HCT116 (cell line): Measurements from ENCODE around the gene TCP11. TPM values are rescaled to one million over a fixed set of nuclear protein-coding genes. Genes with fewer than 3 reads are reported as not detected.

ENCODE experiments used
- ATAC-seq: fragments of 200-7000 bp; cut with Tn5 transposase; 2 replicates; pipeline ENCODE4 v1.9.1; 2020; ENCODE audit warnings: mild to moderate bottlenecking, moderate library complexity
- BruUV-seq: library from RNA; stranded (reverse); fragments of 400-500 nt; replicated peaks from 2 replicates; lab custom pipeline; 2021; lab: Mats Ljungman, UMichigan
- CTCF ChIA-PET: fragments of 300-600 bp; sonication (Branson Sonifier 250); formaldehyde crosslinking; loops from one replicate; lab custom pipeline; 2021; ENCODE audit warnings: antibody characterized with exemption; lab: Charles Lee
- POLR2A ChIA-PET: fragments of 300-600, 350-600 bp; sonication (Branson Sonifier 250); formaldehyde crosslinking; loops from one replicate; lab custom pipeline; 2021; ENCODE audit warnings: antibody characterized with exemption; lab: Charles Lee
- RAD21 ChIA-PET, 2 experiments: fragments of 300-600 bp; sonication (Branson Sonifier 250); formaldehyde crosslinking; loops; one replicate each; lab custom pipeline; 2023; ENCODE audit warnings: low total read pairs in 2 of 2; ENCODE audit not compliant: uncharacterized antibody in 2 of 2, unreplicated experiment in 2 of 2, low non-redundant PET in 1 of 2; lab: Charles Lee
- DNase-seq: peaks from one replicate; pipeline ENCODE4 v3.0.0-alpha.2; 2010; ENCODE audit warnings: low read depth, low spot score
- H2AFZ ChIP-seq: fragments of 200-600 bp; shearing (Covaris generic), sonication (generic); 2 replicates; pipeline ENCODE4 v1.6.1; 2017; ENCODE audit warnings: low read depth, mixed run types, mixed read lengths, antibody characterized with exemption, low read length; ENCODE audit not compliant: poor library complexity, severe bottlenecking
- H3K27ac ChIP-seq: 2 replicates; pipeline ENCODE4 v1.5.1; 2012; ENCODE audit warnings: low read depth, low read length
- H3K27me3 ChIP-seq: fragments of 200-600 bp; sonication (generic); 2 replicates; pipeline ENCODE4 v1.6.1; 2016; ENCODE audit warnings: mixed run types, low read length, mixed read lengths; ENCODE audit not compliant: insufficient read depth
- H3K36me3 ChIP-seq, 2 experiments: fragments of 200-500 bp in 1 of 2; fragments of 200-600 bp in 1 of 2; sonication (Bioruptor generic) in 1 of 2; sonication (generic) in 1 of 2; 2 replicates each; pipeline versions ENCODE4 v1.5.1 to v1.6.1; 2014 to 2016; ENCODE audit warnings: low read length in 2 of 2, inconsistent platforms in 1 of 2, mixed read lengths in 1 of 2, mixed run types in 1 of 2; ENCODE audit not compliant: insufficient read depth in 2 of 2, control insufficient read depth in 1 of 2
- H3K4me1 ChIP-seq, 2 experiments: fragments of 200-600 bp in 1 of 2; sonication (generic) in 1 of 2; 2 replicates each; pipeline versions ENCODE4 v1.5.1 to v1.6.1; 2012 to 2017; ENCODE audit warnings: low read length in 2 of 2, inconsistent platforms in 1 of 2, mild to moderate bottlenecking in 1 of 2, mixed read lengths in 1 of 2, mixed run types in 1 of 2, moderate library complexity in 1 of 2; ENCODE audit not compliant: insufficient read depth in 2 of 2, control insufficient read depth in 1 of 2
- H3K4me2 ChIP-seq: fragments of 200-600 bp; sonication (generic); 2 replicates; pipeline ENCODE4 v1.6.1; 2017; ENCODE audit warnings: mixed run types, low read length, mixed read lengths
- H3K4me3 ChIP-seq, 2 experiments: fragments of 200-600 bp in 1 of 2; sonication (generic) in 1 of 2; replicated peaks in 1 of 2; 2 replicates each; pipeline ENCODE4 v1.5.1; 2011 to 2016; ENCODE audit warnings: low read length in 2 of 2, control low read depth in 1 of 2, low read depth in 1 of 2, mild to moderate bottlenecking in 1 of 2, mixed read lengths in 1 of 2, mixed run types in 1 of 2
- H3K79me2 ChIP-seq: fragments of 200-600 bp; sonication (generic); 2 replicates; pipeline ENCODE4 v1.6.1; 2017; ENCODE audit warnings: mild to moderate bottlenecking, mixed run types, low read length, moderate library complexity, mixed read lengths; ENCODE audit not compliant: insufficient read depth
- H3K9ac ChIP-seq: fragments of 200-600 bp; sonication (generic); 2 replicates; pipeline ENCODE4 v1.6.1; 2016; ENCODE audit warnings: low read length, mixed read lengths
- H3K9me2 ChIP-seq: fragments of 200-600 bp; sonication (generic), shearing (Covaris generic); 2 replicates; pipeline ENCODE4 v1.6.1; 2017; ENCODE audit warnings: mixed run types, mild to moderate bottlenecking, moderate library complexity; ENCODE audit not compliant: insufficient read depth
- H3K9me3 ChIP-seq, 2 experiments: fragments of 200-500 bp in 1 of 2; fragments of 200-600 bp in 1 of 2; sonication (Bioruptor generic) in 1 of 2; sonication (generic) in 1 of 2; 2 replicates each; pipeline ENCODE4 v1.6.1; 2014 to 2017; ENCODE audit warnings: low read length in 2 of 2, mixed read lengths in 2 of 2, inconsistent platforms in 1 of 2, low read depth in 1 of 2, mild to moderate bottlenecking in 1 of 2, mixed run types in 1 of 2, moderate library complexity in 1 of 2; ENCODE audit not compliant: control insufficient read depth in 1 of 2, insufficient read depth in 1 of 2
- H4K20me1 ChIP-seq: fragments of 200-600 bp; sonication (generic), shearing (Covaris generic); 2 replicates; pipeline ENCODE4 v1.6.1; 2017; ENCODE audit warnings: mixed run types, mild to moderate bottlenecking, moderate library complexity; ENCODE audit not compliant: insufficient read depth
- ATF3 ChIP-seq: IDR thresholded peaks from 2 replicates; pipeline ENCODE4 v1.6.1; 2012
- CEBPB ChIP-seq: IDR thresholded peaks from 2 replicates; pipeline ENCODE4 v1.6.1; 2012; ENCODE audit warnings: low read depth
- ELF1 ChIP-seq: IDR thresholded peaks from 2 replicates; pipeline ENCODE4 v1.6.1; 2012; ENCODE audit warnings: low read depth, borderline replicate concordance
- EZH2 ChIP-seq: fragments of 200-600 bp; sonication (generic); IDR thresholded peaks from 2 replicates; pipeline ENCODE4 v1.6.1; 2017; ENCODE audit warnings: antibody characterized with exemption, mixed run types
- EZH2phosphoT487 ChIP-seq: fragments of 200-600 bp; IDR thresholded peaks from 2 replicates; pipeline ENCODE4 v1.6.1; 2018; ENCODE audit warnings: antibody characterized with exemption, borderline replicate concordance
- FOSL1 ChIP-seq: IDR thresholded peaks from 2 replicates; pipeline ENCODE4 v1.6.1; 2012; ENCODE audit warnings: low read depth
- POLR2A ChIP-seq: IDR thresholded peaks from 2 replicates; pipeline ENCODE4 v1.7.0; 2011; ENCODE audit warnings: borderline replicate concordance; ENCODE audit not compliant: insufficient read depth, insufficient read length; ENCODE audit errors: extremely low read depth
- POLR2AphosphoS5 ChIP-seq: IDR thresholded peaks from 2 replicates; pipeline ENCODE4 v1.6.1; 2011; ENCODE audit warnings: mild to moderate bottlenecking, low read depth, low read length, moderate library complexity
- RAD21 ChIP-seq: IDR thresholded peaks from 2 replicates; pipeline ENCODE4 v1.6.1; 2012; ENCODE audit warnings: low read depth, mild to moderate bottlenecking
- SIN3A ChIP-seq: IDR thresholded peaks from 2 replicates; pipeline ENCODE4 v1.6.1; 2012; ENCODE audit warnings: low read depth
- SP1 ChIP-seq: IDR thresholded peaks from 2 replicates; pipeline ENCODE4 v1.6.1; 2012; ENCODE audit warnings: low read depth
- SRF ChIP-seq: IDR thresholded peaks from 2 replicates; pipeline ENCODE4 v1.6.1; 2012; ENCODE audit warnings: low read depth
- TCF7L2 ChIP-seq: IDR thresholded peaks from 2 replicates; pipeline ENCODE4 v1.7.0; 2011; ENCODE audit warnings: borderline replicate concordance, inconsistent platforms; ENCODE audit not compliant: insufficient read depth, insufficient read length; ENCODE audit errors: extremely low read depth
- YY1 ChIP-seq: IDR thresholded peaks from 2 replicates; pipeline ENCODE4 v1.6.1; 2011; ENCODE audit warnings: low read length, low read depth, moderate library complexity, mild to moderate bottlenecking; ENCODE audit not compliant: insufficient replicate concordance; ENCODE audit errors: extremely low read depth
- ZFX ChIP-seq: fragments of 450-650 bp; IDR thresholded peaks from 2 replicates; pipeline ENCODE4 v1.6.1; 2017
- ZNF274 ChIP-seq: fragments of 200-500 bp; sonication (Bioruptor generic); IDR thresholded peaks from 2 replicates; pipeline ENCODE4 v1.6.1; 2014; ENCODE audit warnings: mild to moderate bottlenecking, low read depth, low read length, inconsistent platforms
- intact Hi-C: fragments of 100-400 bp; cut with micrococcal nuclease; formaldehyde crosslinking; loops from 2 replicates; pipeline ENCODE4 v1.10.0; 2022
- total RNA-seq: library from RNA; stranded (reverse); gene quantifications from one replicate; pipeline ENCODE4 v1.2.1, GENCODE V29; 2021; ENCODE audit not compliant: unreplicated experiment
- TF ChIP-seq, protein P1 (sequence below): IDR thresholded peaks from 2 replicates; pipeline ENCODE4 v1.6.1; 2012
- TF ChIP-seq, protein P2 (sequence below): IDR thresholded peaks from 2 replicates; pipeline ENCODE4 v1.6.1; 2011; ENCODE audit warnings: mild to moderate bottlenecking, low read length, moderate library complexity; ENCODE audit not compliant: insufficient replicate concordance; ENCODE audit errors: extremely low read depth
- TF ChIP-seq, protein P3 (sequence below): IDR thresholded peaks from 2 replicates; pipeline ENCODE4 v1.6.1; 2012; ENCODE audit warnings: low read depth

TCP11 gene
- total RNA-seq, 1 experiment from 2014 or later = not detected

- intact Hi-C loops = no loop called here
- Histone ChIP-seq H4K20me1 (no peaks in the 10 kb centered on the region), H3K27me3 (no peaks in the 10 kb centered on the region), H3K79me2 (no peaks in the 10 kb centered on the region), H3K9me2 (no peaks in the 10 kb centered on the region), H3K4me2 (no peak overlapping the region), H3K27ac (no peak overlapping the region), H2AFZ (no peak overlapping the region), H3K4me1 (no peaks in the 10 kb centered on the region), H3K4me3 (no peak overlapping the region), H3K36me3 (no peaks in the 10 kb centered on the region; a peak in 2 of 4 replicates), H3K9ac (no peak overlapping the region), H3K9me3 (no peaks in the 10 kb centered on the region)
- ChIA-PET POLR2A (no interaction called here), CTCF (no interaction called here), RAD21 (no interaction called here)
- no peak for ATAC-seq
- TF ChIP-seq SRF = no peak
- no peak for TF ChIP-seq POLR2AphosphoS5
- no peak for TF ChIP-seq CEBPB
- TF ChIP-seq POLR2A = no peak
- no peak for TF ChIP-seq EZH2phosphoT487
- TF ChIP-seq SP1 = no peak
- no peak for TF ChIP-seq ZNF274
- no peak for TF ChIP-seq EZH2
- TF ChIP-seq, protein P1, sequence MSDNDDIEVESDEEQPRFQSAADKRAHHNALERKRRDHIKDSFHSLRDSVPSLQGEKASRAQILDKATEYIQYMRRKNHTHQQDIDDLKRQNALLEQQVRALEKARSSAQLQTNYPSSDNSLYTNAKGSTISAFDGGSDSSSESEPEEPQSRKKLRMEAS = no peak
- no peak for TF ChIP-seq TCF7L2
- no peak for TF ChIP-seq YY1
- TF ChIP-seq, protein P2, sequence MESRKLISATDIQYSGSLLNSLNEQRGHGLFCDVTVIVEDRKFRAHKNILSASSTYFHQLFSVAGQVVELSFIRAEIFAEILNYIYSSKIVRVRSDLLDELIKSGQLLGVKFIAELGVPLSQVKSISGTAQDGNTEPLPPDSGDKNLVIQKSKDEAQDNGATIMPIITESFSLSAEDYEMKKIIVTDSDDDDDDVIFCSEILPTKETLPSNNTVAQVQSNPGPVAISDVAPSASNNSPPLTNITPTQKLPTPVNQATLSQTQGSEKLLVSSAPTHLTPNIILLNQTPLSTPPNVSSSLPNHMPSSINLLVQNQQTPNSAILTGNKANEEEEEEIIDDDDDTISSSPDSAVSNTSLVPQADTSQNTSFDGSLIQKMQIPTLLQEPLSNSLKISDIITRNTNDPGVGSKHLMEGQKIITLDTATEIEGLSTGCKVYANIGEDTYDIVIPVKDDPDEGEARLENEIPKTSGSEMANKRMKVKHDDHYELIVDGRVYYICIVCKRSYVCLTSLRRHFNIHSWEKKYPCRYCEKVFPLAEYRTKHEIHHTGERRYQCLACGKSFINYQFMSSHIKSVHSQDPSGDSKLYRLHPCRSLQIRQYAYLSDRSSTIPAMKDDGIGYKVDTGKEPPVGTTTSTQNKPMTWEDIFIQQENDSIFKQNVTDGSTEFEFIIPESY = no peak
- no peak for TF ChIP-seq ZFX
- TF ChIP-seq SIN3A = no peak
- no peak for TF ChIP-seq FOSL1
- TF ChIP-seq, protein P3, sequence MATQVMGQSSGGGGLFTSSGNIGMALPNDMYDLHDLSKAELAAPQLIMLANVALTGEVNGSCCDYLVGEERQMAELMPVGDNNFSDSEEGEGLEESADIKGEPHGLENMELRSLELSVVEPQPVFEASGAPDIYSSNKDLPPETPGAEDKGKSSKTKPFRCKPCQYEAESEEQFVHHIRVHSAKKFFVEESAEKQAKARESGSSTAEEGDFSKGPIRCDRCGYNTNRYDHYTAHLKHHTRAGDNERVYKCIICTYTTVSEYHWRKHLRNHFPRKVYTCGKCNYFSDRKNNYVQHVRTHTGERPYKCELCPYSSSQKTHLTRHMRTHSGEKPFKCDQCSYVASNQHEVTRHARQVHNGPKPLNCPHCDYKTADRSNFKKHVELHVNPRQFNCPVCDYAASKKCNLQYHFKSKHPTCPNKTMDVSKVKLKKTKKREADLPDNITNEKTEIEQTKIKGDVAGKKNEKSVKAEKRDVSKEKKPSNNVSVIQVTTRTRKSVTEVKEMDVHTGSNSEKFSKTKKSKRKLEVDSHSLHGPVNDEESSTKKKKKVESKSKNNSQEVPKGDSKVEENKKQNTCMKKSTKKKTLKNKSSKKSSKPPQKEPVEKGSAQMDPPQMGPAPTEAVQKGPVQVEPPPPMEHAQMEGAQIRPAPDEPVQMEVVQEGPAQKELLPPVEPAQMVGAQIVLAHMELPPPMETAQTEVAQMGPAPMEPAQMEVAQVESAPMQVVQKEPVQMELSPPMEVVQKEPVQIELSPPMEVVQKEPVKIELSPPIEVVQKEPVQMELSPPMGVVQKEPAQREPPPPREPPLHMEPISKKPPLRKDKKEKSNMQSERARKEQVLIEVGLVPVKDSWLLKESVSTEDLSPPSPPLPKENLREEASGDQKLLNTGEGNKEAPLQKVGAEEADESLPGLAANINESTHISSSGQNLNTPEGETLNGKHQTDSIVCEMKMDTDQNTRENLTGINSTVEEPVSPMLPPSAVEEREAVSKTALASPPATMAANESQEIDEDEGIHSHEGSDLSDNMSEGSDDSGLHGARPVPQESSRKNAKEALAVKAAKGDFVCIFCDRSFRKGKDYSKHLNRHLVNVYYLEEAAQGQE = no peak
- no peak for TF ChIP-seq RAD21
- no peak for TF ChIP-seq ATF3
- TF ChIP-seq ELF1 = no peak
- no TSS peak for BruUV-seq
- no peak for DNase-seq
These were observed 51.8 kb downstream of the TCP11 start for GRCh38 chr6:35089216-35089934.
